Keratinocyte (primary cell): ENCODE measurements around the gene P4HA1. TPM values are rescaled to one million over a fixed set of nuclear protein-coding genes. Genes with fewer than 3 reads are reported as not detected.
"Not testable (repeated sequence)": the region's sequence is repeated elsewhere in the genome, so short reads cannot be mapped to it uniquely, and the experiment has no call there.

Experiments
- DNase-seq: peaks from one replicate; pipeline ENCODE4 v3.0.0-alpha.2; 2011; ENCODE audit warnings: low read depth, missing footprints, low spot score
- FAIRE-seq: peaks from 2 replicates; lab custom pipeline; 2011; peaks lifted over from hg19 to GRCh38; lab: Jason Lieb, UNC
- H2AFZ ChIP-seq: 2 replicates; pipeline ENCODE4 v1.6.0; 2012; ENCODE audit warnings: low read length, control low read depth, inconsistent platforms; ENCODE audit not compliant: control insufficient read depth
- H3K27ac ChIP-seq: 2 replicates; pipeline ENCODE4 v1.5.1; 2011; ENCODE audit warnings: low read length; ENCODE audit not compliant: control insufficient read depth, insufficient read depth
- H3K27me3 ChIP-seq: 3 replicates; pipeline ENCODE4 v1.6.0; 2011; ENCODE audit warnings: low read length; ENCODE audit not compliant: control insufficient read depth, insufficient read depth; ENCODE audit errors: extremely low read depth
- H3K36me3 ChIP-seq, 2 experiments: 2 replicates in 1 of 2; 3 replicates in 1 of 2; pipeline ENCODE4 v1.5.1; 2011; ENCODE audit warnings: low read length in 2 of 2, mild to moderate bottlenecking in 1 of 2; ENCODE audit not compliant: control insufficient read depth in 2 of 2, insufficient read depth in 2 of 2; ENCODE audit errors: extremely low read depth in 1 of 2
- H3K4me1 ChIP-seq: 3 replicates; pipeline ENCODE4 v1.5.1; 2011; ENCODE audit warnings: low read length; ENCODE audit not compliant: control insufficient read depth, insufficient read depth; ENCODE audit errors: extremely low read depth
- H3K4me2 ChIP-seq: 3 replicates; pipeline ENCODE4 v1.6.0; 2011; ENCODE audit warnings: low read depth, low read length; ENCODE audit not compliant: control insufficient read depth, insufficient read depth; ENCODE audit errors: extremely low read depth
- H3K4me3 ChIP-seq, 3 experiments: fragments of 200-600 bp in 1 of 3; sonication (generic) in 1 of 3; 2 replicates in 2 of 3; 3 replicates in 1 of 3; pipeline ENCODE4 v1.5.1; 2011 to 2016; ENCODE audit warnings: low read length in 3 of 3, mild to moderate bottlenecking in 3 of 3, control low read depth in 2 of 3, inconsistent platforms in 1 of 3, low read depth in 1 of 3, mixed read lengths in 1 of 3, mixed run types in 1 of 3, moderate library complexity in 1 of 3; ENCODE audit not compliant: control insufficient read depth in 2 of 3, insufficient read depth in 2 of 3; ENCODE audit errors: extremely low read depth in 1 of 3
- H3K79me2 ChIP-seq: 2 replicates; pipeline ENCODE4 v1.6.0; 2012; ENCODE audit warnings: low read length; ENCODE audit not compliant: control insufficient read depth, insufficient read depth
- H3K9ac ChIP-seq: 3 replicates; pipeline ENCODE4 v1.6.0; 2011; ENCODE audit warnings: low read length; ENCODE audit not compliant: control insufficient read depth, insufficient read depth; ENCODE audit errors: extremely low read depth
- H3K9me1 ChIP-seq: 3 replicates; pipeline ENCODE4 v1.6.0; 2011; ENCODE audit warnings: low read length; ENCODE audit not compliant: control insufficient read depth, insufficient read depth; ENCODE audit errors: extremely low read depth
- H3K9me3 ChIP-seq: 2 replicates; pipeline ENCODE4 v1.5.1; 2012; ENCODE audit warnings: low read depth, low read length; ENCODE audit not compliant: control insufficient read depth
- H4K20me1 ChIP-seq: 3 replicates; pipeline ENCODE4 v1.6.0; 2011; ENCODE audit warnings: low read length; ENCODE audit not compliant: control insufficient read depth, insufficient read depth; ENCODE audit errors: extremely low read depth
- CTCF ChIP-seq, 3 experiments: IDR thresholded peaks in 1 of 3; conservative IDR thresholded peaks in 1 of 3; optimal IDR thresholded peaks in 1 of 3; 2 replicates in 2 of 3; 3 replicates in 1 of 3; pipeline versions ENCODE3 to v1.5.1; 2011; ENCODE audit warnings: low read length in 3 of 3, mild to moderate bottlenecking in 3 of 3, moderate library complexity in 2 of 3, control low read depth in 1 of 3, inconsistent platforms in 1 of 3; ENCODE audit not compliant: insufficient read depth in 2 of 3; ENCODE audit errors: extremely low read depth in 1 of 3
- EZH2 ChIP-seq: IDR thresholded peaks from one replicate; pipeline ENCODE4 v1.6.1; 2012; ENCODE audit warnings: inconsistent platforms, mild to moderate bottlenecking, low read length, moderate library complexity
- dilution Hi-C: fragments of 300-500 bp; cut with MboI; formaldehyde crosslinking; loops from one replicate; pipeline ENCODE4 v1.7.0; 2020; ENCODE audit warnings: low sequenced_read_pairs; ENCODE audit not compliant: extremely low pct_ligation_motif_present
- polyA plus RNA-seq, 5 experiments: library from polyadenylated mRNA; depleted of rRNA in 3 of 5; stranded (reverse) in 3 of 5; stranded (forward) in 1 of 5; unstranded in 1 of 5; fragments of >200 nt; gene quantifications; 1 replicate in 1 of 5; 2 replicates in 3 of 5; 3 replicates in 1 of 5; pipeline versions ENCODE4 v1.2.1 to v1.2.3, GENCODE V29; 2011 to 2012; ENCODE audit warnings: missing spikeins in 2 of 5, low read depth in 1 of 5, low replicate concordance in 1 of 5

P4HA1 gene
- polyA plus RNA-seq, 1 donor (not counting 4 experiments of a cell fraction or from before 2014, with no cell fraction given), result 67.4 TPM

GRCh38 chr10:73042130-73042529 lies 54.5 kb downstream of the P4HA1 start:
- H3K36me3 ChIP-seq, result peaks cover 0 to 2% of the 10 kb centered on the region in 2 experiments
- H4K20me1 ChIP-seq, result no peaks in the 10 kb centered on the region
- dilution Hi-C loops, result no loop called here
- peaks cover 21% of the 10 kb centered on the region for H3K4me1 ChIP-seq
- H3K4me2 ChIP-seq, result no peak overlapping the region
- no peak overlapping the region for H3K27ac ChIP-seq
- H3K9me1 ChIP-seq, result no peaks in the 10 kb centered on the region
- H3K9ac ChIP-seq, result no peak overlapping the region
- DNase-seq (no peak), FAIRE-seq (no peak)
- H3K27me3 ChIP-seq, result no peaks in the 10 kb centered on the region
- TF ChIP-seq EZH2, result no peak
- TF ChIP-seq CTCF (optimal IDR thresholded peaks at IDR 0.05 in 1 of 3, IDR thresholded peaks at IDR 0.05 in 1 of 3, conservative IDR thresholded peaks at IDR 0.05 in 1 of 3; ENCODE audit: extremely low read depth in 1 of 3, insufficient read depth in 2 of 3, low read length in 3 of 3), result no peak
- H3K79me2 ChIP-seq, result no peaks in the 10 kb centered on the region
- H2AFZ ChIP-seq, result no peak overlapping the region
- no peak overlapping the region for H3K4me3 ChIP-seq
- H3K9me3 ChIP-seq, result no peaks in the 10 kb centered on the region

- dilution Hi-C loops, result no loop called here
Observed at GRCh38 chr10:73039635-73040034, 57.0 kb downstream of the P4HA1 start.

GRCh38 chr10:73036285-73036684 lies 60.4 kb downstream of the P4HA1 start:
- FAIRE-seq, dilution Hi-C loops, H2AFZ ChIP-seq, H3K79me2 ChIP-seq, H3K27me3 ChIP-seq, H3K36me3 ChIP-seq, DNase-seq, H3K9ac ChIP-seq, H3K4me1 ChIP-seq, H3K4me2 ChIP-seq, H3K9me1 ChIP-seq, H3K4me3 ChIP-seq, H3K9me3 ChIP-seq, H4K20me1 ChIP-seq: not testable (repeated sequence)
- peak overlapping the region; percentile 3 for H3K27ac ChIP-seq

More at GRCh38 chr10:73039635-73040034, 57.0 kb downstream of the P4HA1 start:
- Histone ChIP-seq H3K79me2 (no peaks in the 10 kb centered on the region), H3K9me3 (no peaks in the 10 kb centered on the region), H3K9me1 (no peaks in the 10 kb centered on the region), H3K9ac (no peak overlapping the region), H3K36me3 (peaks cover 0 to 2% of the 10 kb centered on the region in 2 experiments), H4K20me1 (no peaks in the 10 kb centered on the region), H3K4me3 (no peak overlapping the region), H3K4me2 (no peak overlapping the region), H3K4me1 (peaks cover 20% of the 10 kb centered on the region), H2AFZ (no peak overlapping the region), H3K27ac (no peak overlapping the region), H3K27me3 (no peaks in the 10 kb centered on the region)
- FAIRE-seq (no peak), DNase-seq (no peak)
- TF ChIP-seq CTCF (optimal IDR thresholded peaks at IDR 0.05 in 1 of 3, IDR thresholded peaks at IDR 0.05 in 1 of 3, conservative IDR thresholded peaks at IDR 0.05 in 1 of 3; ENCODE audit: extremely low read depth in 1 of 3, insufficient read depth in 2 of 3, low read length in 3 of 3), result no peak
- no peak for TF ChIP-seq EZH2
